ENCODE results near the gene IPO13. TPM values are rescaled to one million over a fixed set of nuclear protein-coding genes. Genes with fewer than 3 reads are reported as not detected.

Gene IPO13
- polyA plus RNA-seq, 1 donor = 42.5 TPM

DNA sequence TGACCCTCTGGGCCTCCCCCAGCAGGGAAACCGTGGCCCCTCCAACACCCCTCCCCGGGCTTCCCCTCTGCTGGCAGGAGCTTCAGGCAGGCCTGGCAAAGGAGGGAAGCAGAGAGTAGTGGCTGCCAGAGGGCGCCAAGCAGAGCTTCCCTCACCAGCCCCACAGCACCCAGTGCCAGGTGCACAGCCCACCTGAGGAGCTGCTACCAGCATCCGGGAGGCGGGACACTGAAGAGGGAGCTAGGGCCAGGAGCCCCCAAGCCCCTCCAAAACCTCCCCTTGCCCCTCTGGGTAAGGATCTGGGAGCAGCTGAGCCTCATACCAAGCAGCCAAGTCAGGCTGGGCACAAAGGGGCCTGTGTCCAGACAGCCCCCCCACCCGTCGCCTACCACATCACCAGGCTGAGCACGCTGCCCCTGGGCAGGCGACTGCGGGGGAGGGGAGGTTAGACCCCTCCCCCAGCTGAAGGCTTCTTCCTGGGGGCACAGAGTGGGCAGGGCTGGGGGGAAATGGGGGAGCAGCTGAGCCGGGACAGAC is 64.3 kb downstream of the IPO13 start:
- DNase-seq = no peak

GRCh38 chr1:44012404-44012803 is 65.7 kb downstream of the IPO13 start:
- DNase-seq = no peak

DNA sequence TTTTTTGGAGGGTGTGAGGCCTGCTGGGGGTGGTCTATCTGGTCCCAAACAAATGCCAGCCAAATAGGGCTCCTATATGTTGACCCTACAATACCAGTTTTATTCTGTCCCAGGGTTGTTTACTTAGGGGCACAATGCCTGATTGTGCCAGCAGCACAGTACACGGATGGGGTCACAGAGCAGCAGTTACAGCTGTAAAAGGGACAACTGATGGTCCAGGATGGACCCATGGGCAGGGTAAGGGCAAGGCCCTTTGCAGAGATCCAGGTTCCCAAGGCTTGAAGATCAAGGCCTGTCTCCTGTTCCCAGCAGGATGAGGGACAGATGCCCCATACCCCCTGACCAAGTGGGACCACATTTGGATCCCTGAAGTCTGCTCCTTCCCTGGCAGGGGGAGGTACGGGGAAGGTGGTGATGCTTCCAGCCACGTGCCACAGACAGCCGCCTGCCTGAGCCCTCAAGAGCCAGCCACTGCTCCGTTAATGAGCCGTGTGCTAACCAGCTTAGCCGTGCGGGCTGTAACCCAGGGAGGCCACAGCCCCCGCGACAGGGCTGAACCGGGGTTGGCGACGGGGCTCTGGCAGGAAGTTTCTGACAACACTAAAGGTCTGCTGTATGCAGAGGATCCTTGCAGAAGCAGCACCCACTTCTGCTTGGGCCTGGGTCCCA is 66.3 kb downstream of the IPO13 start:
- DNase-seq = no peak

- no peak for DNase-seq
Measured at GRCh38 chr1:44013949-44014348, 67.2 kb downstream of the IPO13 start.

GRCh38 chr1:44014365-44015104 is 67.8 kb downstream of the IPO13 start:
- DNase-seq = no peak

DNA sequence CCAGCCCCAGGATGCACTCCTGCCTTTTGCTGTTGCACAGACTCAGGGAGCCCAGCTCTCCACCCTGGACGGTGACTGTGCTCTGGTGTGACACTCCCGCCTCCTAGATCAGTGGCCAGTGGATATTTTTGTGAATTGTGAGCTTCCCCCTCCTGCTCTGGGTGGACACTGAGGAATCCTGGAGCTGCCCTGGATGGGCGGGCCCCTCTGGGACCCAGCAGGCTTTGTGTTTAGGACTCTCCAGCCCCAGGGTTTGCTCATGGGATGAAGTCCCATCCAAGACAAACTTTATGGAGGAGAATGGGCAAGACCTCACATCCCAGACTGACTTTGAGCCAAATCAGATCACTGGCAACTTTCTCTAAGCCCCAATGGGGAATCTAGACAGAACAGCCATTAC is 68.5 kb downstream of the IPO13 start:
- no peak for DNase-seq

DNA sequence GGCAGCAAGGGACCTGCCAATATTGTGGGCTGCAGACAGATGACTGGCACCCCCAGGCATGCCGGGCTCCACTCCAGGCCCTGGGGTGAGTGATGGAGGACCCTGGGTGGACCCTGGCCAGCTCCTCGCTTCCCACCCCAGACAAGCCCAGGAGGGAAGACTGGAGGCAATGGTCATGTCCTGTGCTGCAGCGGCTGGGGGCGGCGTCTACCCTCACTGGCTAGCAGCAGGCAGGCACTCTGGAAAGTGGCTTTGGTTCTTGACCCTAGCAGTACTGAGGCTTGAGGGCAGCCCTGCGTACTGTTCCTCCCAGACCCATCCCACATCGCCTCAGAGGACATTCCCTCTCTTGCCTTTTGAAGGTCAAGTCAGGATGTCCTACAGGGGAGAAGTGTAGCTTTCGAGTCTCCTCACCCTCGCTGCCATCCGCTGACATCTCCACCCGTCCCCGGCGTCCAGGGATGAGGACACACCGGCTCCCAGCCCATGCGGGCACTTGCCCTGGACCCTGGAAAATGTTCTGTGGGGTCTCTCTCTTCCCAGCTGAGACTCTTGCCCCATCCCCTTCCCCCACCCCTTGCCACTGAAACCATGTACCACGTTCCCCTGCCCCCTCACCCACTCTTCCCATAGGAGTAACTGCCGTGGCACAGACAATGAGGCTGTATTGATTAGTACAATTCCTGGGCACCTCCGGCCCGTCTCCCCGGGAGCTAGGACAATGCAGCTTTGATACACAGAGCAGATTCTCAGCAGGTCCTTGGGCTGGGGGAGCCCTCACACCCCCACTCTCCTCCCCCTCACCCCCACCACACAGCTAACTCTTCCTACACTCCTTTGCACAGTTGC is 69.5 kb downstream of the IPO13 start:
- DNase-seq = no peak

- no peak for DNase-seq
Measured at GRCh38 chr1:44016890-44017400, 70.2 kb downstream of the IPO13 start.

Other genes starting within 250 kb of the IPO13 start
- gene ST3GAL3, start 239.4 kb upstream of the IPO13 start, polyA plus RNA-seq (ENCODE audit: insufficient read length) = 25.4 TPM
- 1.2 TPM for gene ARTN, start 13.1 kb upstream of the IPO13 start, polyA plus RNA-seq (ENCODE audit: insufficient read length)
- gene DPH2, start 23.1 kb downstream of the IPO13 start, polyA plus RNA-seq (ENCODE audit: insufficient read length) = 23.9 TPM
- gene ATP6V0B, start 28.0 kb downstream of the IPO13 start, polyA plus RNA-seq (ENCODE audit: insufficient read length) = 118 TPM
- 33.7 TPM for gene B4GALT2, start 32.3 kb downstream of the IPO13 start, polyA plus RNA-seq (ENCODE audit: insufficient read length)
- 19.5 TPM for gene CCDC24, start 44.6 kb downstream of the IPO13 start, polyA plus RNA-seq (ENCODE audit: insufficient read length)
- 6.8 TPM for gene SLC6A9, start 84.5 kb downstream of the IPO13 start, polyA plus RNA-seq (ENCODE audit: insufficient read length)
- gene KLF17, start 171.9 kb downstream of the IPO13 start, polyA plus RNA-seq (ENCODE audit: insufficient read length) = 0.05 TPM
- not detected for gene KLF18, start 194.7 kb downstream of the IPO13 start, polyA plus RNA-seq (ENCODE audit: insufficient read length)

Data from left kidney (tissue), 2 donors.